Astrocyte of the spinal cord (primary cell): ENCODE data around the gene GPS2.

Experiments used
- DNase-seq: peaks from one replicate; pipeline ENCODE4 v3.0.0; 2011; ENCODE audit warnings: low read depth, low spot score
- H3K4me3 ChIP-seq: 2 replicates; pipeline ENCODE4 v1.5.1; 2011; ENCODE audit warnings: low read depth, mild to moderate bottlenecking, low read length, moderate library complexity
- in situ Hi-C: cut with HindIII; loops from 2 replicates; pipeline ENCODE4 v1.10.0; 2017; ENCODE audit warnings: low sequenced_read_pairs
- TF ChIP-seq, protein P1 (sequence below): IDR thresholded peaks from 2 replicates; pipeline ENCODE4 v1.5.1; 2012; ENCODE audit warnings: low read depth, mild to moderate bottlenecking, low read length, inconsistent platforms

GPS2 gene

GRCh38 chr17:7292194-7292593 is 23.0 kb downstream of the GPS2 start:
- TF ChIP-seq, protein P1, sequence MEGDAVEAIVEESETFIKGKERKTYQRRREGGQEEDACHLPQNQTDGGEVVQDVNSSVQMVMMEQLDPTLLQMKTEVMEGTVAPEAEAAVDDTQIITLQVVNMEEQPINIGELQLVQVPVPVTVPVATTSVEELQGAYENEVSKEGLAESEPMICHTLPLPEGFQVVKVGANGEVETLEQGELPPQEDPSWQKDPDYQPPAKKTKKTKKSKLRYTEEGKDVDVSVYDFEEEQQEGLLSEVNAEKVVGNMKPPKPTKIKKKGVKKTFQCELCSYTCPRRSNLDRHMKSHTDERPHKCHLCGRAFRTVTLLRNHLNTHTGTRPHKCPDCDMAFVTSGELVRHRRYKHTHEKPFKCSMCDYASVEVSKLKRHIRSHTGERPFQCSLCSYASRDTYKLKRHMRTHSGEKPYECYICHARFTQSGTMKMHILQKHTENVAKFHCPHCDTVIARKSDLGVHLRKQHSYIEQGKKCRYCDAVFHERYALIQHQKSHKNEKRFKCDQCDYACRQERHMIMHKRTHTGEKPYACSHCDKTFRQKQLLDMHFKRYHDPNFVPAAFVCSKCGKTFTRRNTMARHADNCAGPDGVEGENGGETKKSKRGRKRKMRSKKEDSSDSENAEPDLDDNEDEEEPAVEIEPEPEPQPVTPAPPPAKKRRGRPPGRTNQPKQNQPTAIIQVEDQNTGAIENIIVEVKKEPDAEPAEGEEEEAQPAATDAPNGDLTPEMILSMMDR = no peak
- no peak for DNase-seq
- in situ Hi-C loops = no loop called here
- H3K4me3 ChIP-seq = no peak overlapping the region

GRCh38 chr17:7290685-7291084 is 24.5 kb downstream of the GPS2 start:
- DNase-seq = no peak
- TF ChIP-seq, protein P1 = no peak
- H3K4me3 ChIP-seq = no peak overlapping the region
- in situ Hi-C loops = no loop called here

GRCh38 chr17:7290166-7290565 is 25.0 kb downstream of the GPS2 start:
- DNase-seq = no peak
- no peak overlapping the region for H3K4me3 ChIP-seq
- TF ChIP-seq, protein P1 = no peak
- in situ Hi-C loops = no loop called here

DNA sequence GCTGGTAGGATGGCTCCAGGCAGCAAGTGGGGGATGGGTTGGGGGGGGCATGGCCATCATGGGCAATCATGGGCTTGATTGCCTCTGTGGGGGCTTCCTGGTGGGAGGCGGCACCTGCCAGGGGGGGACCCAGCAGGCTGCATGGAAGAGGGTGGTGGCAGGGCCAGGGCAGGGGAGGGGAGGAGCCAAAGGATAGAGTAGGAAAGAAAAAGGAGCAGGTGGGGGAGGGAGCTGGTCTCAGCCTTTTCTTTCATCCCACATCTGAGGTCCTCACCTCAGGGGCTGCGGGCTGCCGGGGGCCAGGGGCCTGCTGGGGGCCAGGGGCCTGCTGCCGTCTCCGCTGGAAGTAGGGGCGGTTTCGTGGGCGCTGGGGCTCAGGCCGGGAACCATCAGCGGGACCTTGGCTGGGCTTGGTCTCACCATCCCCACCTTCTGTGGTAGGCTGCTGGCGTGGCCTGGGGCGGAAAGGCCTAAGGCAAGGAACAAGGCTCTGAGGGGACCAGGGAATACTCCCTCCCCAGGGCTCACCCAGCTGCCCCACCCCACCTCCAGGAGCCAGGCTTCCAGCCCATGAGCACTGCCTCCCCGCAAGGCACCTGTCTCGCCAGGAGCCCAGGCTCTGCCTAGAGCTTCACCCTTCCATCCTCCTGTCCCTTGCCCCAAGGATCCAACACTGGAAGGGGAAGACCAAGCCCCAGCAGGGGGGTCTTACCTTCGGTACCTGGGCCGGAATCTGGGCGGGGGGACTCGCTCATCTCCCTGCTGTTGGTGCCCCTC is 25.7 kb downstream of the GPS2 start:
- in situ Hi-C loops = no loop called here
- H3K4me3 ChIP-seq = no peak overlapping the region
- DNase-seq = no peak
- TF ChIP-seq, protein P1 = no peak

- in situ Hi-C loops = no loop called here
- TF ChIP-seq, protein P1 = no peak
- H3K4me3 ChIP-seq = no peak overlapping the region
- DNase-seq = no peak
These were observed 29.5 kb downstream of the GPS2 start for GRCh38 chr17:7285679-7286078.

- no peak for DNase-seq
- TF ChIP-seq, protein P1 = no peak
- in situ Hi-C loops = no loop called here
- H3K4me3 ChIP-seq = no peak overlapping the region
These were observed 30.2 kb downstream of the GPS2 start for GRCh38 chr17:7284911-7285310.
